HCT116 (cell line): ENCODE measurements around the gene LIN7A. TPM values are rescaled to one million over a fixed set of nuclear protein-coding genes. Genes with fewer than 3 reads are reported as not detected.
A peak's percentile ranks its signal among the peaks of the same experiment; 100 is the strongest.

Experiments used
- ATAC-seq: fragments of 200-7000 bp; cut with Tn5 transposase; 2 replicates; pipeline ENCODE4 v1.9.1; 2020; ENCODE audit warnings: mild to moderate bottlenecking, moderate library complexity
- BruUV-seq: library from RNA; stranded (reverse); fragments of 400-500 nt; replicated peaks from 2 replicates; lab custom pipeline; 2021; lab: Mats Ljungman, UMichigan
- CTCF ChIA-PET: fragments of 300-600 bp; sonication (Branson Sonifier 250); formaldehyde crosslinking; loops from one replicate; lab custom pipeline; 2021; ENCODE audit warnings: antibody characterized with exemption; lab: Charles Lee
- POLR2A ChIA-PET: fragments of 300-600, 350-600 bp; sonication (Branson Sonifier 250); formaldehyde crosslinking; loops from one replicate; lab custom pipeline; 2021; ENCODE audit warnings: antibody characterized with exemption; lab: Charles Lee
- RAD21 ChIA-PET, 2 experiments: fragments of 300-600 bp; sonication (Branson Sonifier 250); formaldehyde crosslinking; loops; one replicate each; lab custom pipeline; 2023; ENCODE audit warnings: low total read pairs in 2 of 2; ENCODE audit not compliant: uncharacterized antibody in 2 of 2, unreplicated experiment in 2 of 2, low non-redundant PET in 1 of 2; lab: Charles Lee
- DNase-seq: peaks from one replicate; pipeline ENCODE4 v3.0.0-alpha.2; 2010; ENCODE audit warnings: low read depth, low spot score
- H2AFZ ChIP-seq: fragments of 200-600 bp; shearing (Covaris generic), sonication (generic); 2 replicates; pipeline ENCODE4 v1.6.1; 2017; ENCODE audit warnings: low read depth, mixed run types, mixed read lengths, antibody characterized with exemption, low read length; ENCODE audit not compliant: poor library complexity, severe bottlenecking
- H3K27ac ChIP-seq: 2 replicates; pipeline ENCODE4 v1.5.1; 2012; ENCODE audit warnings: low read depth, low read length
- H3K27me3 ChIP-seq: fragments of 200-600 bp; sonication (generic); 2 replicates; pipeline ENCODE4 v1.6.1; 2016; ENCODE audit warnings: mixed run types, low read length, mixed read lengths; ENCODE audit not compliant: insufficient read depth
- H3K36me3 ChIP-seq, 2 experiments: fragments of 200-500 bp in 1 of 2; fragments of 200-600 bp in 1 of 2; sonication (Bioruptor generic) in 1 of 2; sonication (generic) in 1 of 2; 2 replicates each; pipeline versions ENCODE4 v1.5.1 to v1.6.1; 2014 to 2016; ENCODE audit warnings: low read length in 2 of 2, inconsistent platforms in 1 of 2, mixed read lengths in 1 of 2, mixed run types in 1 of 2; ENCODE audit not compliant: insufficient read depth in 2 of 2, control insufficient read depth in 1 of 2
- H3K4me1 ChIP-seq, 2 experiments: fragments of 200-600 bp in 1 of 2; sonication (generic) in 1 of 2; 2 replicates each; pipeline versions ENCODE4 v1.5.1 to v1.6.1; 2012 to 2017; ENCODE audit warnings: low read length in 2 of 2, inconsistent platforms in 1 of 2, mild to moderate bottlenecking in 1 of 2, mixed read lengths in 1 of 2, mixed run types in 1 of 2, moderate library complexity in 1 of 2; ENCODE audit not compliant: insufficient read depth in 2 of 2, control insufficient read depth in 1 of 2
- H3K4me2 ChIP-seq: fragments of 200-600 bp; sonication (generic); 2 replicates; pipeline ENCODE4 v1.6.1; 2017; ENCODE audit warnings: mixed run types, low read length, mixed read lengths
- H3K4me3 ChIP-seq, 2 experiments: fragments of 200-600 bp in 1 of 2; sonication (generic) in 1 of 2; replicated peaks in 1 of 2; 2 replicates each; pipeline ENCODE4 v1.5.1; 2011 to 2016; ENCODE audit warnings: low read length in 2 of 2, control low read depth in 1 of 2, low read depth in 1 of 2, mild to moderate bottlenecking in 1 of 2, mixed read lengths in 1 of 2, mixed run types in 1 of 2
- H3K79me2 ChIP-seq: fragments of 200-600 bp; sonication (generic); 2 replicates; pipeline ENCODE4 v1.6.1; 2017; ENCODE audit warnings: mild to moderate bottlenecking, mixed run types, low read length, moderate library complexity, mixed read lengths; ENCODE audit not compliant: insufficient read depth
- H3K9ac ChIP-seq: fragments of 200-600 bp; sonication (generic); 2 replicates; pipeline ENCODE4 v1.6.1; 2016; ENCODE audit warnings: low read length, mixed read lengths
- H3K9me2 ChIP-seq: fragments of 200-600 bp; sonication (generic), shearing (Covaris generic); 2 replicates; pipeline ENCODE4 v1.6.1; 2017; ENCODE audit warnings: mixed run types, mild to moderate bottlenecking, moderate library complexity; ENCODE audit not compliant: insufficient read depth
- H3K9me3 ChIP-seq, 2 experiments: fragments of 200-500 bp in 1 of 2; fragments of 200-600 bp in 1 of 2; sonication (Bioruptor generic) in 1 of 2; sonication (generic) in 1 of 2; 2 replicates each; pipeline ENCODE4 v1.6.1; 2014 to 2017; ENCODE audit warnings: low read length in 2 of 2, mixed read lengths in 2 of 2, inconsistent platforms in 1 of 2, low read depth in 1 of 2, mild to moderate bottlenecking in 1 of 2, mixed run types in 1 of 2, moderate library complexity in 1 of 2; ENCODE audit not compliant: control insufficient read depth in 1 of 2, insufficient read depth in 1 of 2
- H4K20me1 ChIP-seq: fragments of 200-600 bp; sonication (generic), shearing (Covaris generic); 2 replicates; pipeline ENCODE4 v1.6.1; 2017; ENCODE audit warnings: mixed run types, mild to moderate bottlenecking, moderate library complexity; ENCODE audit not compliant: insufficient read depth
- ATF3 ChIP-seq: IDR thresholded peaks from 2 replicates; pipeline ENCODE4 v1.6.1; 2012
- CBX3 ChIP-seq: IDR thresholded peaks from 2 replicates; pipeline ENCODE4 v1.6.1; 2012; ENCODE audit warnings: low read depth
- CTCF ChIP-seq, 3 experiments: fragments of 200-600 bp in 1 of 3; sonication (generic) in 1 of 3; IDR thresholded peaks in 2 of 3; conservative IDR thresholded peaks in 1 of 3; 2 replicates each; pipeline ENCODE4 v1.5.1; 2012 to 2017; ENCODE audit warnings: low read depth in 2 of 3, low read length in 2 of 3, antibody characterized with exemption in 1 of 3, borderline replicate concordance in 1 of 3, control low read depth in 1 of 3, mild to moderate bottlenecking in 1 of 3, mixed read lengths in 1 of 3, mixed run types in 1 of 3, moderate library complexity in 1 of 3; ENCODE audit not compliant: insufficient read depth in 1 of 3
- EGR1 ChIP-seq: IDR thresholded peaks from 2 replicates; pipeline ENCODE4 v1.6.1; 2012; ENCODE audit warnings: low read depth
- EZH2 ChIP-seq: fragments of 200-600 bp; sonication (generic); IDR thresholded peaks from 2 replicates; pipeline ENCODE4 v1.6.1; 2017; ENCODE audit warnings: antibody characterized with exemption, mixed run types
- FOSL1 ChIP-seq: IDR thresholded peaks from 2 replicates; pipeline ENCODE4 v1.6.1; 2012; ENCODE audit warnings: low read depth
- POLR2A ChIP-seq: IDR thresholded peaks from 2 replicates; pipeline ENCODE4 v1.7.0; 2011; ENCODE audit warnings: borderline replicate concordance; ENCODE audit not compliant: insufficient read depth, insufficient read length; ENCODE audit errors: extremely low read depth
- RAD21 ChIP-seq: IDR thresholded peaks from 2 replicates; pipeline ENCODE4 v1.6.1; 2012; ENCODE audit warnings: low read depth, mild to moderate bottlenecking
- ZNF274 ChIP-seq: fragments of 200-500 bp; sonication (Bioruptor generic); IDR thresholded peaks from 2 replicates; pipeline ENCODE4 v1.6.1; 2014; ENCODE audit warnings: mild to moderate bottlenecking, low read depth, low read length, inconsistent platforms
- intact Hi-C: fragments of 100-400 bp; cut with micrococcal nuclease; formaldehyde crosslinking; loops from 2 replicates; pipeline ENCODE4 v1.10.0; 2022
- total RNA-seq: library from RNA; stranded (reverse); gene quantifications from one replicate; pipeline ENCODE4 v1.2.1, GENCODE V29; 2021; ENCODE audit not compliant: unreplicated experiment
- TF ChIP-seq, protein P1 (sequence below): IDR thresholded peaks from 2 replicates; pipeline ENCODE4 v1.6.1; 2011; ENCODE audit warnings: mild to moderate bottlenecking, low read length, moderate library complexity; ENCODE audit not compliant: insufficient replicate concordance; ENCODE audit errors: extremely low read depth
- TF ChIP-seq, protein P2 (sequence below): IDR thresholded peaks from 2 replicates; pipeline ENCODE4 v1.6.1; 2012

Gene LIN7A
- total RNA-seq, 1 experiment from 2014 or later, result 1.5 TPM

DNA sequence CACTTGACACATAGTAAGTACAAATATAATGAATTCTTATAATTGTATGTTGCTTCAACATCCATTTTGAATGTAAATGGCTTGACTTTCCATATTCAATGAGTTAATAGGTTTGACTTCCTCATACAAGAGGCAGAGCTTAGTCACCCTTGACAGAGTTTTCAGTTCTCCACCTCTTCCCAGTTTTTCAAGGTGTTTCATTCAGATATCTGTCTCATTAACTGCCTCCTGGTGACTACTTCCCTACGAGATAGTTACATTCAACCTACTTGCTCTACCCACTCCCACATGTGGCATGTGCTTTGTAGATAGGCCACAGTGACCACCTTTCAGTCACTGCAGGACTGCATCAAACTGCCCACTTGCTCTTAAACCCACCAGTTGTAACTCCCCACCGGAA lies 161.0 kb downstream of the LIN7A start:
- Histone ChIP-seq H3K4me1 (peaks cover 5 to 13% of the 10 kb centered on the region in 2 experiments; a peak in 3 of 4 replicates), H2AFZ (peak overlapping the region; percentile 51), H3K27me3 (no peaks in the 10 kb centered on the region), H3K79me2 (no peaks in the 10 kb centered on the region), H3K4me2 (no peak overlapping the region), H4K20me1 (no peaks in the 10 kb centered on the region), H3K9ac (no peak overlapping the region), H3K9me3 (no peaks in the 10 kb centered on the region), H3K27ac (no peak overlapping the region), H3K9me2 (no peaks in the 10 kb centered on the region), H3K36me3 (no peaks in the 10 kb centered on the region), H3K4me3 (no peak overlapping the region)
- BruUV-seq, result no TSS peak
- RAD21 ChIA-PET, result no interaction called here
- intact Hi-C loops, result no loop called here
- ATAC-seq (no peak), DNase-seq (no peak)
- POLR2A ChIA-PET, result no interaction called here
- CTCF ChIA-PET, result no interaction called here
- TF ChIP-seq POLR2A, result no peak
- TF ChIP-seq ZNF274, result no peak
- no peak for TF ChIP-seq EZH2
- no peak for TF ChIP-seq RAD21
- no peak for TF ChIP-seq FOSL1
- TF ChIP-seq, protein P1, sequence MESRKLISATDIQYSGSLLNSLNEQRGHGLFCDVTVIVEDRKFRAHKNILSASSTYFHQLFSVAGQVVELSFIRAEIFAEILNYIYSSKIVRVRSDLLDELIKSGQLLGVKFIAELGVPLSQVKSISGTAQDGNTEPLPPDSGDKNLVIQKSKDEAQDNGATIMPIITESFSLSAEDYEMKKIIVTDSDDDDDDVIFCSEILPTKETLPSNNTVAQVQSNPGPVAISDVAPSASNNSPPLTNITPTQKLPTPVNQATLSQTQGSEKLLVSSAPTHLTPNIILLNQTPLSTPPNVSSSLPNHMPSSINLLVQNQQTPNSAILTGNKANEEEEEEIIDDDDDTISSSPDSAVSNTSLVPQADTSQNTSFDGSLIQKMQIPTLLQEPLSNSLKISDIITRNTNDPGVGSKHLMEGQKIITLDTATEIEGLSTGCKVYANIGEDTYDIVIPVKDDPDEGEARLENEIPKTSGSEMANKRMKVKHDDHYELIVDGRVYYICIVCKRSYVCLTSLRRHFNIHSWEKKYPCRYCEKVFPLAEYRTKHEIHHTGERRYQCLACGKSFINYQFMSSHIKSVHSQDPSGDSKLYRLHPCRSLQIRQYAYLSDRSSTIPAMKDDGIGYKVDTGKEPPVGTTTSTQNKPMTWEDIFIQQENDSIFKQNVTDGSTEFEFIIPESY, result no peak
- TF ChIP-seq CTCF (IDR thresholded peaks at IDR 0.05 in 2 of 3, conservative IDR thresholded peaks at IDR 0.05 in 1 of 3; ENCODE audit: borderline replicate concordance in 1 of 3, insufficient read depth in 1 of 3, low read depth in 2 of 3, low read length in 2 of 3), result no peak
- no peak for TF ChIP-seq EGR1
- TF ChIP-seq CBX3, result no peak
- TF ChIP-seq ATF3, result no peak
- TF ChIP-seq, protein P2, sequence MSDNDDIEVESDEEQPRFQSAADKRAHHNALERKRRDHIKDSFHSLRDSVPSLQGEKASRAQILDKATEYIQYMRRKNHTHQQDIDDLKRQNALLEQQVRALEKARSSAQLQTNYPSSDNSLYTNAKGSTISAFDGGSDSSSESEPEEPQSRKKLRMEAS, result no peak
